Stimulated activated effector memory CD8-positive, alpha-beta T cell treated with anti-CD3 and anti-CD28 coated beads, Interleukin-12 subunit alpha, Interleukin-12 subunit beta, amount 100 ng/mL, for 72 hours (primary cell): ENCODE measurements around the gene ACTC1.
"Not testable (repeated sequence)": the region's sequence is repeated elsewhere in the genome, so short reads cannot be mapped to it uniquely, and the experiment has no call there.

ENCODE experiments used
- ATAC-seq: fragments of 150-1000 bp; cut with Tn5 transposase; 2 replicates; pipeline ENCODE4 v1.10.0; 2021
- DNase-seq, 2 donors: peaks; one replicate each; pipeline ENCODE4 v3.0.0; 2021 to 2022; ENCODE audit warnings: low spot score in 2 of 2
- H3K27ac Mint-ChIP-seq: one replicate; pipeline ENCODE4 v1.8.0; 2022; ENCODE audit warnings: mild to moderate bottlenecking, mixed read lengths
- H3K36me3 Mint-ChIP-seq: one replicate; pipeline ENCODE4 v1.8.0; 2022; ENCODE audit warnings: mild to moderate bottlenecking, mixed read lengths
- H3K4me1 Mint-ChIP-seq: one replicate; pipeline ENCODE4 v1.8.0; 2022; ENCODE audit warnings: mixed read lengths
- H3K4me3 Mint-ChIP-seq: one replicate; pipeline ENCODE4 v1.8.0; 2022; ENCODE audit warnings: mild to moderate bottlenecking, mixed read lengths
- H3K9me3 Mint-ChIP-seq: one replicate; pipeline ENCODE4 v1.8.0; 2022; ENCODE audit warnings: mixed read lengths

The ACTC1 gene

DNA sequence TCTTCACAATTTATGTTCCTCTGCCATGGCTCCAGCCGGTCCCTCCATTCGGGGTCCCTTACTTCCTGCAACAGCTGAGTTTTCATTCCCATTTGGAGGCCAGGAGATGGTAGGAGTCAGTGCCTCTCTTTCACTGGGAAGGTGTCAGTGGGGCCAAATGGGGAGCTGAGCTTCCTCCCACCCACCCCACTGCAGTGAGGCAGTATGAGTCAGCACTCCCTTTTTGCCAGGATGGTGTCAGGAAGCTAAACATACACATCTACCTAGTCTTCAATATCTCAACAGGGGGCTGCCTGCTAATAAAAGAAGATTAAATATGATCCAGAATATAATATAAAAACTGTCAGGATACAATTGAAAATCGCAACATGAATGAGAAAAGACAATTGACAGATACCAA is 12.7 kb upstream of the ACTC1 start:
- no peak for ATAC-seq
- no peaks in the 10 kb centered on the region for H3K36me3 Mint-ChIP-seq
- peaks cover 4% of the 10 kb centered on the region for H3K9me3 Mint-ChIP-seq
- H3K4me3 Mint-ChIP-seq: no peak overlapping the region
- H3K4me1 Mint-ChIP-seq: no peaks in the 10 kb centered on the region
- no peak overlapping the region for H3K27ac Mint-ChIP-seq
- DNase-seq: no peak

DNA sequence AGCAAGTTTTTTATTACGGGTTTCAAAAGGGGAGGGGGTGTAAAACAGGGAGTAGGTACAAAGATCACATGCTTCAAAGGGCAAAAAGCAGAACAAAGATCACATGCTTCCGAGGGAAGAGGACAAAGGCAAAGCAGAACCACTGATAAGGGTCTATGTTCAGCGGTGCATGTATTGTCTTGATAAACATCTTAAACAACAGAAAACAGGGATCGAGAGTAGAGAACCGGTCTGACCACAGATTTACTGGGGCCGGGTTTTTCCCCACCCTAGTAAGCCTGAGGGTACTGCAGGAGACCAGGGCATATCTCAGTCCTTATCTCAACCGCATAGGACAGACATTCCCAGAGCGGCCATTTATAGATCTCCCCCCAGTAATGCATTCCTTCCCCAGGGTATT is 11.9 kb upstream of the ACTC1 start:
- DNase-seq, H3K9me3 Mint-ChIP-seq, ATAC-seq, H3K4me1 Mint-ChIP-seq, H3K36me3 Mint-ChIP-seq, H3K27ac Mint-ChIP-seq, H3K4me3 Mint-ChIP-seq: not testable (repeated sequence)

DNA sequence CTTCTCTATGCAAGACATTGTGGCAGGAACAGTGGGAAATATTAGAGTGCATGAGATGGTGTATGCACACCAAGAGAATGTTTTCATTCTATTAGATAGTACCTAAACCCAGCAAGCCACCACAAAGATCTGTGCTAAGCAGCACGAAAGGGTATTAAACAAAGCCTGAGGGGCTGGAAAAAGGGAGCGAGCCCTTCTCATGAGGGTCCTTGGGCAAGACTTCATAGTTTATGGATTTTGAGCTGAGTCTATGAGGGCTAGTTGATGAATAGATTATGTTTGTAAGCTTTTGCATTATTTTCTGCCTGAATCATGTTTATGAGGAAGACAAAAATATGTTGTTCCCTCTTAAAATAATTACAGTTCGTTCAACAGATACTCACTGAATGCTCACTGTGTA is 9.4 kb upstream of the ACTC1 start:
- H3K9me3 Mint-ChIP-seq: peaks cover 4% of the 10 kb centered on the region
- H3K4me3 Mint-ChIP-seq: no peak overlapping the region
- H3K4me1 Mint-ChIP-seq: no peaks in the 10 kb centered on the region
- ATAC-seq (no peak), DNase-seq (no peak)
- H3K27ac Mint-ChIP-seq: no peak overlapping the region
- no peaks in the 10 kb centered on the region for H3K36me3 Mint-ChIP-seq

DNA sequence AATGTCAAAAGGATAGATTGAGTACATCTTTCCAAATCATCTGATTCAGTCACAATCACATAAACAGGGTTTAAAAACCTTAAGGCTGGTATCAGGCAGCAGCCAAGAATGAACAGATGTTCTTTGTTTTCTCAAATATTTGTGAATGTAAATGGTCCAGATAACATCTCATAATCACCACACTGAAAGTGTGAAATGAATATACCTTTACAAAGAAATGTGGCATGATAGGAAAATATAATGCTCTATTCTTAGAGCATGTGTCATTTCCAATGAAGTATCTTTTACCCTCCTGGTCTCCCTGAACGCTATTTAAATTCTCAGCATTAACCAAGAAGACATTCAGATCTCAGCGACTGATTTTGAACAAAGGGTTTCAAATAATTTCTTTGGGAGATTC is 8.8 kb upstream of the ACTC1 start:
- H3K4me3 Mint-ChIP-seq: no peak overlapping the region
- ATAC-seq (no peak), DNase-seq (no peak)
- H3K9me3 Mint-ChIP-seq: peaks cover 4% of the 10 kb centered on the region
- no peaks in the 10 kb centered on the region for H3K4me1 Mint-ChIP-seq
- no peaks in the 10 kb centered on the region for H3K36me3 Mint-ChIP-seq
- no peak overlapping the region for H3K27ac Mint-ChIP-seq

DNA sequence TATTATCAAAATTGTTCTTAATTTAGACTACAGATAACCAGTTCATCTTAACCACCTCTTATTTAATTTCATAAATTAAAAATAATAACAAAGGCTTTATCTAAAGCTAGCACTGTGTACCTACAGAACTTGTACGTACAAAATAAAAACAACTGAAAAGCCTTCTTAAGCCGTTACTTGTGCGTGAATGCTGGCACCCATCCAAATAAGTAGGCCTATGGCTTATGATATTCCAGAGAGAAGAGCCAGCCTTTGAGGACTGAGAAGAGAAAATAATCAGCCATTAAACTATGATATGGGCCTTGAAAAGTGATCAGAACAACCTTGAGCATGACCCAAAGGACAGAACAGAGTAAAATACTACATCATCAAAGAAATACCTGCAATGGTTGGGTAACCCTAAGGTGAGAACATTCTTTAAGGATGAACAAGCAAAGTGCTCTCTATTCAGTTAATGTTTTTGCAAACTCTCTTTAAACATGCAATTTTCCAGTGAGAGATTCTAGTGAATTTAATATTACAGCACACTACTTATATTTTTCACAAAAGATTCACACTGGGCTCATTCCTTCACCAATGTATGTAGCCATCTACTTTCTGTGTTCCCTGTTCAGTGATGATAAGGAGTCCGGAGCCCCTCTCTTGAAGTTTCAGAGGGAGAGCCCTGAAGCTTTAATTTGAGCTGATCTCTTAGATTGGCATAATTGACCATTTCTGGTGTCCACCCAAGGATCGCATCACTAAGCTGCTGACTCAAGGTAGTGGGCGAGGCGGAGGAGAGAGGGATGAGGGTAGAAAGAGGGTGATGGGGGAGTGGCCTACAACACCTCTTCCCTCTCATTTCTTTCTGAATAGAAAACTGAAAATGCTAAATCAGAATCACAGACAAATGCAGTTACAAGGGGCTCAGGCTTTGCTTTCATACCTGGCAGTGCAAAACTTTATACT is 7.7 kb upstream of the ACTC1 start:
- H3K9me3 Mint-ChIP-seq: peaks cover 4% of the 10 kb centered on the region
- H3K4me3 Mint-ChIP-seq: no peak overlapping the region
- no peaks in the 10 kb centered on the region for H3K4me1 Mint-ChIP-seq
- ATAC-seq (no peak), DNase-seq (no peak)
- no peaks in the 10 kb centered on the region for H3K36me3 Mint-ChIP-seq
- H3K27ac Mint-ChIP-seq: no peak overlapping the region

DNA sequence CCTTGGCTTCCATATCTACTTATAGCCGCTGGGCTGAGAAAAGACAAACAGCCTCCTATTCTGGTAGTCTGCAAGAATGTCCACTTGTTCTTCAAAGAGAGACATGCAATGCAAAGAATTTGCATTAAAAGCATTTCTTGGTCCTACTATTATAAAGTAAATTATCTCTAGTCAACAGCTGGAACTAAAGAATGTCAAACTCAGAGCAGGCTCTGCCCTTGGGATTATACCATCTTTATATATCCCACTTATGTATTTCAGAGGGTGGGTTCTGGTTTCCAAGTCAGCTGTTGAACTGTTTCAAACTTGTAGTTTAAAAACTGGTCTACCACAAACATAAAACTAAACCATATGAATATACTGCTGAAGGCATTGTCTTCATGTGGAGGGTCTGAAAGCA is 7.0 kb upstream of the ACTC1 start:
- Mint-ChIP-seq H3K9me3 (peaks cover 4% of the 10 kb centered on the region), H3K4me3 (no peak overlapping the region), H3K27ac (no peak overlapping the region), H3K4me1 (no peaks in the 10 kb centered on the region), H3K36me3 (no peaks in the 10 kb centered on the region)
- no peak for DNase-seq
- no peak for ATAC-seq

DNA sequence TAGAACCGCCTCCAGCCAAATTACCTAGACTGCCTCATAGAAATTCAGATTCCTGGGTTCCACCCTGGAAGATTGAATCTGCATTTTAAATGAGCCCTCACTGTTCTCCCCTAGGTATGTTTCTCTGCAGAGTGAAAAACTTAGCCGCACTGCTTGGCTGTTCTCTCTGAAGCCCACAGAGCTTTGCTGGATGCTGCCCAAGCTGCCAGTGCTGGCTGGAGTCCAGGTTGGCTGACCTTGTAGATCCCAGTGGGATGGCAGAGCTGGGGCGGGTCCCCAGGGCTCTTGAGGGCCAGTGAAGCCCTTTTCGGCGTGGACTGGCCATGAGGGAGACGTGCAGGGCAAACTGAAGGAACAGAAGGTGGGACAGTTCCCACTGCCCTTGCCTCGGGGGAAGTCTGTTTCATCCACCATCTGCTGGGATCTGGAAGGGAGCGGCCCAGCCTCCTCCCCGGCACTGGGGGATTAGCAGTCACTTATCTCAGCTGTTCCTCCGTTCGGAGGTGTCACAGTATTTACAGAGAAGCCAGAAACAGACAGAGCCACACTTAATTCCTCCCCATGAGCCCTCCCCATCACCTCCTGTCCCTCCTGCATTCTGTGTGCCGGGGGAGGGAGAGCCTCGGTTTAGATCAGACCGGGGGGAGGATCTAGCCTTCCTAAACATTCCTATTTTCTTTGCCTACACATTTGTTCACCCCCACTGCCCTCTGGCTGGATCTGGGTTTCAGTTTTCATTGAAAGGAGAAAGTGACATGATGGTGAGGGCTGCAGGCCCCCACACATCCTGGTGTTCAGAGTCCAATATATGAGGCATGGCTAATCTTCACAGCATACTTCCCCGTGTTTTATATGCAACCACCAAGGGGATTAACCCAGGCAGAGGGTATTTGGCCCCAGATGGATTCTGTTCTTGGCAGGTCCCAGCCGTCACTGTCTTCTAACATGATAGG is 4.1 kb upstream of the ACTC1 start:
- no peak overlapping the region for H3K27ac Mint-ChIP-seq
- ATAC-seq (no peak), DNase-seq (no peak)

DNA sequence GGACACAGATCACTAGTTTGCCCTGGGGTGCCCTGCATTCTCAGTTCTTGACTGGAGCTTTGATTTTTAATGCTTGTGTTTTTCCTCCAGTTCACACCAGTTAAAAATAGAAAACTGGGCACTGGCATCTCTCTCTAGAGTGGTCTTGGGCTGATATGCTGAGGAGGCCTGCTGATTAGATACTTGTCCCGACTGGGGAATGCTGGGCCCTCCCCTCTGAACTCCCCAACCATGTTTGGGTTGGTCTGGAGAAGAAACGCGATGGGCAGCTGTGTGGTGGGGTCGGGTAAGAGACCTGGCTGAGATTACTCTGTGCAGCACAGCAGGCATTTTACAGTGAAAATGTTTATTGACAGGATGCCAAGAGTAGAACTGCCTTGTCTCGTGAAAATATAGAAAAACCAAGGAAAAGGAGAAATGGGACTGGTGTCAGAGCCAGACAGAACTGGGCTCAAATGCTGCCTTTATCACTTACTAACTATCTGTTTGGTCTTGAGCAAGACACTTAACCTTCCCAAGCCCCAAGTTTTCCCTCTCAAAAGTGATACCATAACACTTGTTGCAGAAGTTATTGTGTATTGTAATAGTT is 1.6 kb upstream of the ACTC1 start:
- Mint-ChIP-seq H3K27ac (no peak overlapping the region), H3K4me3 (no peak overlapping the region), H3K36me3 (no peaks in the 10 kb centered on the region), H3K9me3 (no peaks in the 10 kb centered on the region), H3K4me1 (no peaks in the 10 kb centered on the region)
- no peak for ATAC-seq
- DNase-seq: no peak

More for the DNA sequence above, 4.1 kb upstream of the ACTC1 start:
- H3K4me3 Mint-ChIP-seq: no peak overlapping the region
- no peaks in the 10 kb centered on the region for H3K36me3 Mint-ChIP-seq
- H3K9me3 Mint-ChIP-seq: no peaks in the 10 kb centered on the region
- H3K4me1 Mint-ChIP-seq: no peaks in the 10 kb centered on the region

DNA sequence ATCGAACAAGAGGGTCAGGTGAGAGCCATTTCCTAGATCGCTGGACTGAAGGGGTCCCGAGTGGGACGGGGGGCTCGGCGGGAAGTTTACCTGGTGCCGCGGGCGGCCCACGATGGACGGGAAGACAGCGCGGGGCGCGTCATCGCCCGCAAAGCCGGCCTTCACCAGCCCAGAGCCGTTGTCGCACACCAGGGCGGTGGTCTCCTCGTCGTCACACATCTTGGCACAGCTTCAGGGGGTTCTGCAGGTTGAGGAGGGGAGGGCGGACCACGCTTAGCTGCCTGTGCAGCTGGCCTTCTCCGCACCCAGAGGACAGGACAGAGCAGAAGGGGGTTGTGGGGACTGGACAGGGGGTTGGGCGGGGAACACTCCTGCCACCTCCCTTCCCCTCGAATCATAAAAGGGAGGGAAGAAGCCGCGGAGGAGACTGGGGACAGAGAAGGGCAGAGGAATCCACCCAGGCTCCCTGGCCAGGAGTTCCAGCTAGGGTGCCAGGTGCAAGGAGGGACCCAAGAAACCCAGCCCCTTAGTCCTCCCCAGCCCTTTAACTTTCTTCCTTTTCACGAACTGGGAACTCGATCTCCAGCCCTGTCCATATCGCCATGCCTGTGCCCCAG is 651 bp downstream of the ACTC1 start:
- Mint-ChIP-seq H3K27ac (no peak overlapping the region), H3K4me1 (no peaks in the 10 kb centered on the region), H3K9me3 (no peaks in the 10 kb centered on the region), H3K4me3 (no peak overlapping the region), H3K36me3 (no peaks in the 10 kb centered on the region)
- no peak for DNase-seq
- peak; percentile 4 for ATAC-seq

DNA sequence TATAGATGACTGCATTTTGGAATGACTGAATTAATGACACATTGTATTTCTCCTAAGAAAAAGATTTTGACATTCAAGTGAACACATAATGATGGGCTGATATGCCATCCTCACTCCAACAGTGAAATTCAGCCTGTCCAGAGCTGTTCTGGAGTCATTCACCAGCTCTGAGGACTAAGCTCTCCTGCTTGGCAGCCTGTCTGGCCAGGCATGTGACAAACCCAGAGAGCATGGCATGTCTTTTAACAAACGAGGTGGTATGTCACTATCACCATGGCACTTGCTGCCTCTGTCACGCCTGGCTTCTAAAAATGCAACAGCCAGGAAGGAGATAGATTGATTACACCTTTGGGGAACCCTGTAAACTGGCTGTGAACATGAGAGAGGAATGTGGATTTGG is 1.4 kb downstream of the ACTC1 start:
- no peaks in the 10 kb centered on the region for H3K9me3 Mint-ChIP-seq
- ATAC-seq (no peak), DNase-seq (no peak)
- H3K36me3 Mint-ChIP-seq: no peaks in the 10 kb centered on the region
- H3K4me1 Mint-ChIP-seq: no peaks in the 10 kb centered on the region
- H3K4me3 Mint-ChIP-seq: no peak overlapping the region
- H3K27ac Mint-ChIP-seq: no peak overlapping the region

DNA sequence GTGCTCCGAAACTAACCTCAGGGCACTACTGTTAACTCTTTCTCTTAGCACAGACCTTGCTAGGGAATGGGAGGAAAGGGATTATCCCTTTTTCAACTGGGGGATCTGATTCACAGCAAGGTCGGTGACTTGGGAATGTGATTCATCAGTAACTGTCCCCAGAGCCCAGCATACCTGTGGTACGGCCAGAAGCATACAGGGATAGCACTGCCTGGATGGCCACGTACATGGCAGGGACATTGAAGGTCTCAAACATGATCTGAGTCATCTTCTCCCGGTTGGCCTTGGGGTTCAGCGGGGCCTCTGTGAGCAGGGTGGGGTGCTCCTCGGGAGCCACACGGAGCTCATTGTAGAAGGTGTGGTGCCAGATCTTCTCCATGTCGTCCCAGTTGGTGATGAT is 2.3 kb downstream of the ACTC1 start:
- H3K27ac Mint-ChIP-seq: no peak overlapping the region
- H3K9me3 Mint-ChIP-seq: no peaks in the 10 kb centered on the region
- no peaks in the 10 kb centered on the region for H3K4me1 Mint-ChIP-seq
- ATAC-seq: no peak
- no peak for DNase-seq
- no peak overlapping the region for H3K4me3 Mint-ChIP-seq
- H3K36me3 Mint-ChIP-seq: no peaks in the 10 kb centered on the region

DNA sequence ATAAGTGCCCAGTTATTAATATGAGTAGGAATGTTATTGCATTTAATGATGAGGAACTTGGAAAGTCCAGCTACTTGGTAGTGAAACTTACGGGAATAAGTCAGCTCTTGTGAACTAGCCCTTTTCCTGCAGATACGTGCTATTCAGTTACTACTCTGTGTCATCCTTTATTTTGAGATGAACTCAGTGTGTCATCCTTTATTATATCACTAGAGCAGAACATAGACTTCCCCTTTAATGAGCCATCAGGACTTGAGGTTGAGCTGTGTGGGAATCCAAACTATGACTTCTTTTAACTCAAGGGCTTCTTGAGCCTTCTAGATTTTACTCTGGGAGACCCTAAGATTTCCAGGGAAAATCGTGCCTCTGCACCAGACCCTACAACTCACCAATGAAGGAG is 3.6 kb downstream of the ACTC1 start:
- ATAC-seq (no peak), DNase-seq (no peak)
- H3K9me3 Mint-ChIP-seq: no peaks in the 10 kb centered on the region
- no peak overlapping the region for H3K4me3 Mint-ChIP-seq
- H3K4me1 Mint-ChIP-seq: no peaks in the 10 kb centered on the region
- H3K36me3 Mint-ChIP-seq: no peaks in the 10 kb centered on the region
- H3K27ac Mint-ChIP-seq: no peak overlapping the region

DNA sequence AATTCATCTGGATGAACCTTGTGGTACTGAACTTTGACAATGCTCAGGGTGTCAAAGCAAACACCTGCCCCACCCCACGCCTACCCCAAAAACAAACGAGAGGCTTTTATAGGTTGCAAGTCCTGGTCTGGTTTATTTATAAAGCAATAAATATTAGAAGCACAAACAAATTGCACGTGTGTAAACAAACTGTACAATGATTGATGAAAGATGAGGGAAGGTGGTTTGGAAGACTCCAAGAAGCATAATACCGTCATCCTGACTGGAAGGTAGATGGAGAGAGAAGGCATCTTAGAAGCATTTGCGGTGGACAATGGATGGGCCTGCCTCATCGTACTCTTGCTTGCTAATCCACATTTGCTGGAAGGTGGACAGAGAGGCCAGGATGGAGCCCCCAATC is 5.2 kb downstream of the ACTC1 start:
- H3K4me1 Mint-ChIP-seq: no peaks in the 10 kb centered on the region
- no peak overlapping the region for H3K4me3 Mint-ChIP-seq
- H3K9me3 Mint-ChIP-seq: no peaks in the 10 kb centered on the region
- DNase-seq (no peak), ATAC-seq (no peak)
- no peak overlapping the region for H3K27ac Mint-ChIP-seq
- H3K36me3 Mint-ChIP-seq: no peaks in the 10 kb centered on the region

DNA sequence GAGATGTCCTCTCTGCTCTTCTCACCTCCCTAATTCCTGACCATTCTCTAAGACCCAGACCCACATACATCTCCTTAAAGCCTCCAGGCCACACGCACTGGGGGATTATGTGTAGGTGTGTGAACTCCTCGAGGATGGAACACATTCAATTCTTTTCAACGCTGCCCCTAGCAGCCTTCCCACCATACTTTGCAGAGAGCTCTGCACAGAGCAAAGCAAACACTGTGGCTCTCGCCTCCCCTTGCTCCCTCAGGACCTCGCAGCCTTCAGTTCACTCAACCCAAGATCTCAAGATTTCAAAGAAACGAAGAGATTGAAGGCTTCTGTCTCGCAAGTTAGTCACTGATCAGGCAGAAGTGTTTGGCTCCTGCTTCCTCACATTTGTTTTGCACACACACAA is 6.0 kb downstream of the ACTC1 start:
- Mint-ChIP-seq H3K4me3 (no peak overlapping the region), H3K9me3 (no peaks in the 10 kb centered on the region), H3K4me1 (no peaks in the 10 kb centered on the region), H3K36me3 (no peaks in the 10 kb centered on the region), H3K27ac (no peak overlapping the region)
- no peak for DNase-seq
- ATAC-seq: no peak

DNA sequence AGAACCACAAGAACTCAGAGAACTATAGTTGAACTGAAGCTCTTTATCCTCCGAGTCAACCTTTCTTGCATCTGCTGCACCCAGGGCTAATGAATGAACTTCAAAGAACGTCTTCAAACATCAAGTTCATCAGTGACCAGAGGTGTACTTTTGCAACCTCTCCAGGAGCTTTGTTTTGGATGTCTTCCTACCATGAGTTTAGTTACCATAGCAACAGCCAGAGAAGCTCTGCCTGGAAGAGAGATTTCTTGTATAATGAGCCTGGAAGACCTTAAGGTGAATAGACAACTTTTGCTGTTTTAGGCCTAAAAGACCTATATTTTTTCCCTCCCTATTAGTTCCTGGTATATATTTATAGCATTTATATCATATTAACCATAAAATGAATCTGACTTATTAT is 9.1 kb downstream of the ACTC1 start:
- ATAC-seq: no peak
- no peaks in the 10 kb centered on the region for H3K4me1 Mint-ChIP-seq
- no peak overlapping the region for H3K27ac Mint-ChIP-seq
- H3K4me3 Mint-ChIP-seq: no peak overlapping the region
- no peaks in the 10 kb centered on the region for H3K36me3 Mint-ChIP-seq
- no peak for DNase-seq
- H3K9me3 Mint-ChIP-seq: no peaks in the 10 kb centered on the region
